ENCODE data around the gene IFRD1. TPM values are rescaled to one million over a fixed set of nuclear protein-coding genes. Genes with fewer than 3 reads are reported as not detected.
"Not testable (repeated sequence)": the region's sequence is repeated elsewhere in the genome, so short reads cannot be mapped to it uniquely, and the experiment has no call there.

The IFRD1 gene
- total RNA-seq, 1 donor from 2014 or later: 88.3 TPM

- intact Hi-C loops (cut with micrococcal nuclease); H3K4me1 Mint-ChIP-seq (ENCODE audit: low read depth); H3K27me3 Mint-ChIP-seq (ENCODE audit: insufficient read depth); H3K27ac Mint-ChIP-seq; DNase-seq (ENCODE audit: low spot score); H3K4me3 Mint-ChIP-seq; H3K9me3 Mint-ChIP-seq; H3K36me3 Mint-ChIP-seq (ENCODE audit: low read depth): not testable (repeated sequence)
These were observed 66.2 kb downstream of the IFRD1 start for GRCh38 chr7:112516418-112516817.

GRCh38 chr7:112517487-112517886 lies 67.2 kb downstream of the IFRD1 start:
- Mint-ChIP-seq H3K36me3 (ENCODE audit: low read depth) (no peaks in the 10 kb centered on the region), H3K9me3 (no peaks in the 10 kb centered on the region), H3K4me3 (no peak overlapping the region), H3K27me3 (ENCODE audit: insufficient read depth) (peaks cover 5% of the 10 kb centered on the region), H3K27ac (no peak overlapping the region), H3K4me1 (ENCODE audit: low read depth) (peaks cover 1% of the 10 kb centered on the region)
- no peak for DNase-seq (ENCODE audit: low spot score)
- intact Hi-C loops (cut with micrococcal nuclease): no loop called here

GRCh38 chr7:112520787-112521186 lies 70.5 kb downstream of the IFRD1 start:
- peaks cover 2% of the 10 kb centered on the region for H3K27me3 Mint-ChIP-seq (ENCODE audit: insufficient read depth)

GRCh38 chr7:112521942-112522341 lies 71.7 kb downstream of the IFRD1 start:
- peaks cover 2% of the 10 kb centered on the region for H3K27me3 Mint-ChIP-seq (ENCODE audit: insufficient read depth)
- intact Hi-C loops (cut with micrococcal nuclease): no loop called here
- H3K4me3 Mint-ChIP-seq: no peak overlapping the region
- no peak overlapping the region for H3K27ac Mint-ChIP-seq
- H3K4me1 Mint-ChIP-seq (ENCODE audit: low read depth): no peaks in the 10 kb centered on the region
- no peak for DNase-seq (ENCODE audit: low spot score)
- H3K36me3 Mint-ChIP-seq (ENCODE audit: low read depth): no peaks in the 10 kb centered on the region
- no peaks in the 10 kb centered on the region for H3K9me3 Mint-ChIP-seq

More at GRCh38 chr7:112520787-112521186, 70.5 kb downstream of the IFRD1 start:
- no peak overlapping the region for H3K4me3 Mint-ChIP-seq
- H3K9me3 Mint-ChIP-seq: no peaks in the 10 kb centered on the region
- DNase-seq (ENCODE audit: low spot score): no peak
- no peaks in the 10 kb centered on the region for H3K4me1 Mint-ChIP-seq (ENCODE audit: low read depth)
- H3K27ac Mint-ChIP-seq: no peak overlapping the region
- intact Hi-C loops (cut with micrococcal nuclease): no loop called here
- H3K36me3 Mint-ChIP-seq (ENCODE audit: low read depth): no peaks in the 10 kb centered on the region

- Mint-ChIP-seq H3K27ac (no peak overlapping the region), H3K27me3 (ENCODE audit: insufficient read depth) (peaks cover 2% of the 10 kb centered on the region), H3K36me3 (ENCODE audit: low read depth) (no peaks in the 10 kb centered on the region), H3K9me3 (no peaks in the 10 kb centered on the region), H3K4me1 (ENCODE audit: low read depth) (no peaks in the 10 kb centered on the region), H3K4me3 (no peak overlapping the region)
- intact Hi-C loops (cut with micrococcal nuclease): no loop called here
- DNase-seq (ENCODE audit: low spot score): no peak
These were observed 73.6 kb downstream of the IFRD1 start for GRCh38 chr7:112523871-112524270.

Other genes starting within 250 kb of the IFRD1 start
- gene DOCK4, start 244.1 kb upstream of the IFRD1 start, total RNA-seq: 0.31 and 0.37 TPM in 2 replicates
- 12.1 and 14.0 TPM in 2 replicates for gene ZNF277, start 243.8 kb upstream of the IFRD1 start, total RNA-seq
- gene LSMEM1, start 30.5 kb downstream of the IFRD1 start, total RNA-seq: 1.7 and 2.7 TPM in 2 replicates

Data from activated T-helper 1 cell treated with anti-CD3 and anti-CD28 coated beads, Interleukin-12 subunit alpha, Interleukin-12 subunit beta, Interleukin-2, Interleukin-4 antibody, amounts not matched to agents 30 ng/mL and 10 ng/mL and 1 ng/mL, durations not matched to agents 14 hours and 24 hours and 36 hours (primary cell).